ENCODE results near the gene GAB2.

DNA sequence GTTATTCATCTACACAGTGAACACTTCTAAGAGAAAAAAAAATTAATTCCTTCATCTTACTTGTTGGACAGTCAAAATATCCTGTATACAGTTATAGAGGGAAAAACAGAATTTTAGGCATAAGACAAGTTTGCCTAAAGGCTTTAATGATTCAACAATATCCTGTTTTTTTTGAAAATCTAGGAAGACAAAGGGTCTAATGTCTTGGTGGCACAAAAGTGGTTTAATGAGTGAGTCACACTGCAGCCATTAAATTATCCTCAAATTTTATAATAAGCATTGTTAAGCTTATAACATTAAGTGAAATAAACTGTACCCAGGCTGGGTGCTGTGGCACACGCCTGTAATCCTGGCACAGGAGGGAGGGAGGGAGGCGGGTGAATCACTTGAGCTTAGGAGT, 72.9 kb downstream of the GAB2 start:
- TF ChIP-seq, protein P1, sequence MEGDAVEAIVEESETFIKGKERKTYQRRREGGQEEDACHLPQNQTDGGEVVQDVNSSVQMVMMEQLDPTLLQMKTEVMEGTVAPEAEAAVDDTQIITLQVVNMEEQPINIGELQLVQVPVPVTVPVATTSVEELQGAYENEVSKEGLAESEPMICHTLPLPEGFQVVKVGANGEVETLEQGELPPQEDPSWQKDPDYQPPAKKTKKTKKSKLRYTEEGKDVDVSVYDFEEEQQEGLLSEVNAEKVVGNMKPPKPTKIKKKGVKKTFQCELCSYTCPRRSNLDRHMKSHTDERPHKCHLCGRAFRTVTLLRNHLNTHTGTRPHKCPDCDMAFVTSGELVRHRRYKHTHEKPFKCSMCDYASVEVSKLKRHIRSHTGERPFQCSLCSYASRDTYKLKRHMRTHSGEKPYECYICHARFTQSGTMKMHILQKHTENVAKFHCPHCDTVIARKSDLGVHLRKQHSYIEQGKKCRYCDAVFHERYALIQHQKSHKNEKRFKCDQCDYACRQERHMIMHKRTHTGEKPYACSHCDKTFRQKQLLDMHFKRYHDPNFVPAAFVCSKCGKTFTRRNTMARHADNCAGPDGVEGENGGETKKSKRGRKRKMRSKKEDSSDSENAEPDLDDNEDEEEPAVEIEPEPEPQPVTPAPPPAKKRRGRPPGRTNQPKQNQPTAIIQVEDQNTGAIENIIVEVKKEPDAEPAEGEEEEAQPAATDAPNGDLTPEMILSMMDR (IDR thresholded peaks at IDR 0.05), result no peak
- TF ChIP-seq POLR2A (IDR thresholded peaks at IDR 0.05), result no peak

Data from thyroid gland (tissue), 4 donors.